GM18858 (cell line): ENCODE measurements around the gene MATN4.

Experiments used
- ATAC-seq: cut with Tn5 transposase; IDR thresholded peaks from one replicate; pipeline ENCODE4 v1.9.1; 2021; ENCODE audit not compliant: unreplicated experiment

Gene MATN4

GRCh38 chr20:45254383-45255262 is 53.5 kb downstream of the MATN4 start, which contains the start of gene SLPI:
TSS of gene SLPI (minus strand) at chr20:45254564. CDS start at chr20:45254543, 21 bp downstream.
- ATAC-seq: no peak

- no peak for ATAC-seq
These were observed 54.8 kb downstream of the MATN4 start for GRCh38 chr20:45253261-45253660.

- no peak for ATAC-seq
These were observed 56.1 kb downstream of the MATN4 start for GRCh38 chr20:45251884-45252560.

- no peak for ATAC-seq
These were observed 59.5 kb downstream of the MATN4 start for GRCh38 chr20:45248609-45249008.

- no peak for ATAC-seq
These were observed 60.2 kb downstream of the MATN4 start for GRCh38 chr20:45247865-45248264.

- ATAC-seq: no peak
These were observed 62.0 kb downstream of the MATN4 start for GRCh38 chr20:45246109-45246508.
